Stimulated activated CD8-positive, alpha-beta memory T cell treated with anti-CD3 and anti-CD28 coated beads, Interleukin-4, amount 100 ng/mL, for 4 hours (primary cell): Measurements from ENCODE around the gene CCDC148.

Source experiments
- DNase-seq, 2 donors: peaks; one replicate each; pipeline ENCODE4 v3.0.0-alpha.2; 2020; ENCODE audit warnings: low read depth in 2 of 2, low spot score in 1 of 2

The CCDC148 gene

GRCh38 chr2:158221063-158222020 is 235.2 kb downstream of the CCDC148 start:
- no peak for DNase-seq

GRCh38 chr2:158217593-158217992 is 239.0 kb downstream of the CCDC148 start:
- DNase-seq, result no peak

GRCh38 chr2:158214431-158214830 is 242.1 kb downstream of the CCDC148 start:
- no peak for DNase-seq

GRCh38 chr2:158213773-158214172 is 242.8 kb downstream of the CCDC148 start:
- no peak for DNase-seq

- DNase-seq, result no peak
Measured at GRCh38 chr2:158212301-158212700, 244.3 kb downstream of the CCDC148 start.

GRCh38 chr2:158211502-158211901 is 245.1 kb downstream of the CCDC148 start:
- DNase-seq, result no peak

GRCh38 chr2:158207354-158207753 is 249.2 kb downstream of the CCDC148 start:
- no peak for DNase-seq

- DNase-seq, result no peak
Measured at GRCh38 chr2:158205215-158205614, 251.3 kb downstream of the CCDC148 start.

- DNase-seq, result no peak
Measured at GRCh38 chr2:158204741-158205165, 251.8 kb downstream of the CCDC148 start.

GRCh38 chr2:158202161-158202815 is 254.3 kb downstream of the CCDC148 start:
- DNase-seq, result no peak

GRCh38 chr2:158199928-158200650 is 256.5 kb downstream of the CCDC148 start:
- DNase-seq, result no peak

- DNase-seq, result no peak
Measured at GRCh38 chr2:158197940-158198339, 258.6 kb downstream of the CCDC148 start.

GRCh38 chr2:158194229-158194628 is 262.3 kb downstream of the CCDC148 start:
- no peak for DNase-seq

GRCh38 chr2:158192515-158193443 is 263.8 kb downstream of the CCDC148 start:
- no peak for DNase-seq

GRCh38 chr2:158191076-158191895 is 265.3 kb downstream of the CCDC148 start:
- DNase-seq, result no peak

- DNase-seq, result no peak
Measured at GRCh38 chr2:158189526-158189925, 267.0 kb downstream of the CCDC148 start.

GRCh38 chr2:158187908-158188307 is 268.6 kb downstream of the CCDC148 start:
- no peak for DNase-seq

- DNase-seq, result no peak
Measured at GRCh38 chr2:158184556-158185343, 271.8 kb downstream of the CCDC148 start.

- DNase-seq, result no peak
Measured at GRCh38 chr2:158184001-158184400, 272.6 kb downstream of the CCDC148 start.
